Esophagus muscularis mucosa (tissue), 4 donors: Measurements from ENCODE around the gene TCP11. TPM values are rescaled to one million over a fixed set of nuclear protein-coding genes. Genes with fewer than 3 reads are reported as not detected.
A peak's percentile ranks its signal among the peaks of the same experiment; 100 is the strongest.

ENCODE experiments used
- DNase-seq: peaks from one replicate; pipeline ENCODE4 v3.0.0-alpha.2; 2017; ENCODE audit errors: extremely low spot score
- H3K27ac ChIP-seq, 4 donors: fragments of 200-600 bp; sonication (generic); replicated peaks in 1 of 4; 1 replicate in 3 of 4; 2 replicates in 1 of 4; pipeline ENCODE4 v1.5.1; 2016 to 2019; ENCODE audit warnings: mild to moderate bottlenecking in 1 of 4
- H3K27me3 ChIP-seq, 4 donors: fragments of 200-600 bp; sonication (generic); one replicate each; pipeline versions ENCODE4 v1.5.1 to v1.6.0; 2016 to 2019
- H3K36me3 ChIP-seq, 4 donors: fragments of 200-600 bp; sonication (generic); one replicate each; pipeline ENCODE4 v1.5.1; 2016 to 2019
- H3K4me1 ChIP-seq, 4 donors: fragments of 200-600 bp; sonication (generic); one replicate each; pipeline ENCODE4 v1.5.1; 2016 to 2019
- H3K4me3 ChIP-seq, 4 donors: fragments of 200-600 bp; sonication (generic); 1 replicate in 2 of 4; 2 replicates in 2 of 4; pipeline ENCODE4 v1.5.1; 2016 to 2019; ENCODE audit warnings: mild to moderate bottlenecking in 4 of 4, moderate library complexity in 1 of 4
- H3K9me3 ChIP-seq, 4 donors: fragments of 200-600 bp; sonication (generic); 1 replicate in 3 of 4; 2 replicates in 1 of 4; pipeline ENCODE4 v1.5.1; 2016 to 2019
- EP300 ChIP-seq: sonication (generic); formaldehyde crosslinking; IDR thresholded peaks from one replicate; pipeline ENCODE4 v1.6.1; 2017; ENCODE audit warnings: antibody characterized with exemption
- POLR2A ChIP-seq: fragments of 450-650 bp; IDR thresholded peaks from one replicate; pipeline ENCODE4 v1.6.1; 2017; ENCODE audit warnings: antibody characterized with exemption, moderate library complexity, mild to moderate bottlenecking, low read depth
- POLR2AphosphoS5 ChIP-seq, 2 donors: sonication (generic); formaldehyde crosslinking; IDR thresholded peaks; one replicate each; pipeline ENCODE4 v1.6.1; 2017; ENCODE audit warnings: antibody characterized with exemption in 2 of 2
- WGBS: methylation state at CpG from one replicate; pipeline ENCODE4 v1.1.5; 2018; 5-methylcytosine and 5-hydroxymethylcytosine counted together
- intact Hi-C: fragments of 100-400 bp; cut with DNase I; formaldehyde crosslinking; loops from one replicate; pipeline ENCODE4 v1.15.1; 2023
- total RNA-seq, 4 donors: library from RNA; depleted of rRNA; stranded (reverse); fragments of >200 nt; gene quantifications; one replicate each; pipeline versions ENCODE4 v1.1.0 to v1.2.1, GENCODE V29; 2016
- TF ChIP-seq, protein P1 (sequence below), 3 experiments: fragments of 200-600 bp in 2 of 3; fragments of 450-650 bp in 1 of 3; sonication (generic) in 2 of 3; IDR thresholded peaks; one replicate each; pipeline ENCODE4 v1.5.1; 2017 to 2019; ENCODE audit warnings: antibody characterized with exemption in 3 of 3, mild to moderate bottlenecking in 2 of 3, moderate library complexity in 1 of 3

Gene TCP11
- total RNA-seq, 4 donors from 2014 or later: 0.75 to 1.1 (median 0.83) TPM; not detected in 1

DNA sequence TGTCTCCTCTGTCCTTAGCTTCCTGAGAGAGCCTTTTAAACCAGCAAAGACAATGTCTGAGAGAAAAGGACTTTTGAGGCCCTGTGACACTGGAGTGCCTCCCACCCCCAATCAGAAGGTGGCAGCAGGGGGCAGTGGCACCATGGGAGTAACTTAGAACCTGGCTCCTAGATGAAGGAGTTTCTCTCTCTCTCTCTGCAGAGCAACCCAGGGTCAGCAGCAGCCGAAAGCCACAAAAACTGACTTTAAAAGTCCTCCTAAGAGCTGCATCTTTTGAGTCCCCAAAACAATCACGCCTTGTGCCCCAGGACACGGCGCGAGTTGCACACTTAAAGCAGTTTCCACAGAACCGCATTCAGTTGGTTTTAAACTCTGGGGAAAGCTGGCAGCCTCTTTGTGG, 5.3 kb upstream of the TCP11 start:
- Histone ChIP-seq H3K27me3 (peaks cover 0 to under 1% (median 0%) of the 10 kb centered on the region in 4 donors), H3K9me3 (no peaks in the 10 kb centered on the region), H3K4me1 (peaks cover 0 to 19% (median 8%) of the 10 kb centered on the region in 4 donors), H3K4me3 (no peak overlapping the region), H3K27ac (no peak overlapping the region), H3K36me3 (no peaks in the 10 kb centered on the region)
- WGBS: 69% methylated on average over 6 of the region's 6 CpGs
- no peak for TF ChIP-seq POLR2A
- TF ChIP-seq, protein P1, sequence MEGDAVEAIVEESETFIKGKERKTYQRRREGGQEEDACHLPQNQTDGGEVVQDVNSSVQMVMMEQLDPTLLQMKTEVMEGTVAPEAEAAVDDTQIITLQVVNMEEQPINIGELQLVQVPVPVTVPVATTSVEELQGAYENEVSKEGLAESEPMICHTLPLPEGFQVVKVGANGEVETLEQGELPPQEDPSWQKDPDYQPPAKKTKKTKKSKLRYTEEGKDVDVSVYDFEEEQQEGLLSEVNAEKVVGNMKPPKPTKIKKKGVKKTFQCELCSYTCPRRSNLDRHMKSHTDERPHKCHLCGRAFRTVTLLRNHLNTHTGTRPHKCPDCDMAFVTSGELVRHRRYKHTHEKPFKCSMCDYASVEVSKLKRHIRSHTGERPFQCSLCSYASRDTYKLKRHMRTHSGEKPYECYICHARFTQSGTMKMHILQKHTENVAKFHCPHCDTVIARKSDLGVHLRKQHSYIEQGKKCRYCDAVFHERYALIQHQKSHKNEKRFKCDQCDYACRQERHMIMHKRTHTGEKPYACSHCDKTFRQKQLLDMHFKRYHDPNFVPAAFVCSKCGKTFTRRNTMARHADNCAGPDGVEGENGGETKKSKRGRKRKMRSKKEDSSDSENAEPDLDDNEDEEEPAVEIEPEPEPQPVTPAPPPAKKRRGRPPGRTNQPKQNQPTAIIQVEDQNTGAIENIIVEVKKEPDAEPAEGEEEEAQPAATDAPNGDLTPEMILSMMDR (IDR thresholded peaks at IDR 0.05): peak; percentile 54 to 61 (median 57)
- no peak for DNase-seq
- intact Hi-C loops: loop anchor here (2.0 to 5.0 kb wide), 2 partner anchors 56 to 94 kb away; no protein-coding TSS in a partner anchor

DNA sequence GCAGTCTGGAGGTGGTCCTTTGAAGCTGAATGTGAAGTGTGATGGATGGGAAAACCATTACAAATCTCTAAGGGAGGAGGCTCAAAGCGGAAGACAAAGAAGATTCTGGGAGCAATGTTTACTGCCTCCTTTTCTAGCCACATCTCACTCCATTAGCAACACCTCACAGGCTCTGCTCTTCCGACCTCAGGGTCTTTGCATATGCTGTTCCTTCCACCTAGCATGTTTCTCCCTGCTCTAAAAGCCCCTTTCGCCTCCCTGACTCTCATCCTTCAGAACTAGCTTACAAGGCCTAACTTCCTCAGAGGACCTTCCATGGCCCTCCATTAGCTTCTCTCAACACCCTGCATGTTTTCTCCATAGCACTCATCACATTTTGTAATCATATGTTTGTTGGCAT, 4.6 kb upstream of the TCP11 start:
- WGBS: 92% methylated on average over 3 of the region's 3 CpGs
- Histone ChIP-seq H3K27me3 (peaks cover 0 to 7% (median 0%) of the 10 kb centered on the region in 4 donors), H3K36me3 (no peaks in the 10 kb centered on the region), H3K4me1 (peaks cover 0 to 26% (median 15%) of the 10 kb centered on the region in 4 donors), H3K4me3 (no peak overlapping the region), H3K27ac (no peak overlapping the region), H3K9me3 (no peaks in the 10 kb centered on the region)
- no peak for DNase-seq
- intact Hi-C loops: loop anchor here (2.0 to 5.0 kb wide), 2 partner anchors 57 to 95 kb away; no protein-coding TSS in a partner anchor
- TF ChIP-seq EP300 (no peak), POLR2AphosphoS5 (IDR thresholded peaks at IDR 0.05) (no peak), POLR2A (no peak)
- TF ChIP-seq, protein P1 (IDR thresholded peaks at IDR 0.05): no peak

DNA sequence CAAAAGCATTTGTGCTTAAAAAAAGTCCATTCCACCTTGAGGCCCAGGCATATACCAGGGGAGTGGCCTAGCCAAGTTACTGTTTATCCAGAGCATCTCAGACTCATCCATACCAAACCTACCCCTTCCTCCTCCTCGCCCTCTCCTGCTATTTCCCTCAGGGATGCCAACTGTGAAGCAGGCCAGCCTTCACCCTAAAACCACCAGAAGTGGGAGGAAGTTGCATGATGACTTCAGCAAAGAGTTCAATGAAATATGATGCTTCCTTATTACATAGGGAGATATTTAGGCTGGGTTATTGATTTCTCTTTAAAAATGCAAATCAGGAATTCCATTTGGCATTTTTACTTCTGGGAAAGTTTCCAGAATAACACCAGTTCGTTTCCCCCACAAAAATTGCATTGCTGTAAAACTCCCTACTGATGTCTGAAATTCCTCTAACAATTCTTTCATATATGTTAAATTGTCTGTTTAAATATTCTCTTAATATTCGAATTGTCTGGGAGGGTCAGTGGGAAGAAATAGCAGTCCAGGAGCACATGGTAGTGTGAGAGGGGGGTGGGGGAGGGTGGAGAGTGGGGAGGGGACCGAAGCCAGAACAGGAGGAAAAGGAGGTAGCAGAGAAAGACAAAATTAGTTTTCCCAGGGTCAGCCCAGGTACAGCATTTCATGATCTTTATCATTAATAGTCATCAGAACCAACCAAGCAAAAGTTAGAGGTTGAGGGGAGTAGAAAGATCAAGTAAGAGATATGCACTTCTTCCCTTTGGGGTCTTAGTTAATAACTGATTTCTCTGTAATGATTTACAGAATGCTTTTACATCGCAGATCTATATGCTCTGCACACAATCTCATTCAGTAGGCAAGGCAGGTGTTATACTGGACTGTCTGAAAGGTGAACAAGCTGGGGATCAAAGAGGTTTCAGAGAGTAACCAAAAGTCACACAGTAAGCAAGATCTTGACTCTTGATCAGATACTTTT, 1.7 kb upstream of the TCP11 start:
- DNase-seq: no peak
- TF ChIP-seq EP300: no peak
- no peak for TF ChIP-seq POLR2A
- no peak for TF ChIP-seq POLR2AphosphoS5 (IDR thresholded peaks at IDR 0.05)
- TF ChIP-seq, protein P1 (IDR thresholded peaks at IDR 0.05): no peak
- WGBS: 67% methylated on average over 5 of the region's 5 CpGs

DNA sequence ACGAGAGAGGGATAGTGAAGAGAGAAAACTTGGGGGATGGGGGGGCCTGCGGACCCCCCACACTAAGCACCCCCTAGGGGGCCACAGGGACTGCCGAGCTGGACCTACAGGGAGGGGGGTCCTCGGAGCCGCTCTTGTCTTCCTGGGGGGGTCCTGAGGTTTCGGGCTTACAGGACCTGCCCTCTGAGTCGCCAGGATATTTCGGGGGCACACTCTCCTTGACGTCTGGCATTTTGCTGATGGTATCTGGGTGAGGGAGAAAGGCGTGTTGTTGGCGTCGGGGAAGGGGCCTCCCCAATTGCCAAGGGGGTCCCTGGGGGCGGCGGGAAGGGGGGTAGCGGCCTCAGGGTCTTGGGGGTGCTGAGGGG, 516 bp downstream of the TCP11 start:
- peaks cover 0 to 11% (median 0%) of the 10 kb centered on the region in 4 donors for H3K27me3 ChIP-seq
- no peak overlapping the region for H3K27ac ChIP-seq
- TF ChIP-seq EP300 (no peak), POLR2A (no peak), POLR2AphosphoS5 (IDR thresholded peaks at IDR 0.05) (no peak)
- TF ChIP-seq, protein P1 (IDR thresholded peaks at IDR 0.05): no peak
- intact Hi-C loops: loop anchor here (2.0 kb wide), 1 partner anchor 154 kb away; no protein-coding TSS in a partner anchor
- no peaks in the 10 kb centered on the region for H3K9me3 ChIP-seq
- WGBS: 62% methylated on average over 15 of the region's 15 CpGs
- H3K4me3 ChIP-seq: peak overlapping the region; percentile 27 to 47 (median 35)
- no peaks in the 10 kb centered on the region for H3K36me3 ChIP-seq
- no peak for DNase-seq
- peaks cover 0 to 25% (median 17%) of the 10 kb centered on the region in 4 donors for H3K4me1 ChIP-seq

More for the DNA sequence above, 1.7 kb upstream of the TCP11 start:
- Histone ChIP-seq H3K4me1 (peaks cover 0 to 35% (median 21%) of the 10 kb centered on the region in 4 donors), H3K4me3 (no peak overlapping the region), H3K27ac (no peak overlapping the region), H3K9me3 (no peaks in the 10 kb centered on the region), H3K27me3 (peaks cover 0 to 11% (median 0%) of the 10 kb centered on the region in 4 donors), H3K36me3 (no peaks in the 10 kb centered on the region)
- intact Hi-C loops: no loop called here
